Neural progenitor cell (in vitro differentiated cells): Measurements from ENCODE around the gene PRKAG2. TPM values are rescaled to one million over a fixed set of nuclear protein-coding genes. Genes with fewer than 3 reads are reported as not detected.

Source experiments
- DNase-seq: peaks from one replicate; pipeline ENCODE4 v3.0.0-alpha.2; 2016; ENCODE audit warnings: low spot score
- H2AFZ ChIP-seq: fragments of 200-600 bp; sonication (generic); replicated peaks from 2 replicates; pipeline ENCODE4 v1.6.1; 2016; ENCODE audit warnings: antibody characterized with exemption
- H3F3A ChIP-seq: fragments of 200-600 bp; sonication (generic); 2 replicates; pipeline ENCODE4 v1.6.1; 2016; ENCODE audit warnings: antibody characterized with exemption, low read depth
- H3K27ac ChIP-seq: fragments of 200-600 bp; sonication (generic); 2 replicates; pipeline ENCODE4 v1.5.1; 2016; ENCODE audit warnings: mild to moderate bottlenecking
- H3K27me3 ChIP-seq: fragments of 200-600 bp; sonication (generic); 2 replicates; pipeline ENCODE4 v1.6.1; 2016; ENCODE audit warnings: mild to moderate bottlenecking, moderate library complexity
- H3K36me3 ChIP-seq: fragments of 200-600 bp; sonication (generic); 2 replicates; pipeline ENCODE4 v1.5.1; 2016
- H3K4me1 ChIP-seq: fragments of 200-600 bp; sonication (generic); 2 replicates; pipeline ENCODE4 v1.6.1; 2016; ENCODE audit warnings: mixed run types
- H3K4me2 ChIP-seq: fragments of 200-600 bp; sonication (generic); 2 replicates; pipeline ENCODE4 v1.6.1; 2016
- H3K4me3 ChIP-seq: fragments of 200-600 bp; sonication (generic); 2 replicates; pipeline ENCODE4 v1.5.1; 2016
- H3K79me2 ChIP-seq: fragments of 200-600 bp; sonication (generic); 2 replicates; pipeline ENCODE4 v1.6.1; 2016; ENCODE audit warnings: low read depth
- H3K9ac ChIP-seq: fragments of 200-600 bp; sonication (generic); 2 replicates; pipeline ENCODE4 v1.6.1; 2016
- H3K9me3 ChIP-seq: fragments of 200-600 bp; sonication (generic); 2 replicates; pipeline ENCODE4 v1.5.1; 2016; ENCODE audit warnings: low read depth
- H4K20me1 ChIP-seq: fragments of 200-600 bp; sonication (generic); 2 replicates; pipeline ENCODE4 v1.6.1; 2016; ENCODE audit warnings: low read depth
- H3K27ac Mint-ChIP-seq: 3 replicates; pipeline ENCODE4 v1.8.0; 2021; ENCODE audit warnings: mixed read lengths
- H3K27me3 Mint-ChIP-seq: 2 replicates; pipeline ENCODE4 v1.8.0; 2022; ENCODE audit warnings: low read depth, mild to moderate bottlenecking, inconsistent platforms, moderate library complexity, mixed read lengths; ENCODE audit not compliant: insufficient read depth
- H3K36me3 Mint-ChIP-seq: 3 replicates; pipeline ENCODE4 v1.8.0; 2021; ENCODE audit warnings: mixed read lengths
- H3K4me1 Mint-ChIP-seq: 3 replicates; pipeline ENCODE4 v1.8.0; 2021; ENCODE audit warnings: mixed read lengths
- H3K4me3 Mint-ChIP-seq: 3 replicates; pipeline ENCODE4 v1.8.0; 2021; ENCODE audit warnings: mild to moderate bottlenecking, moderate library complexity, mixed read lengths
- H3K9me3 Mint-ChIP-seq: 3 replicates; pipeline ENCODE4 v1.8.0; 2020; ENCODE audit warnings: mixed read lengths
- EZH2 ChIP-seq: fragments of 200-600 bp; sonication (generic); IDR thresholded peaks from 2 replicates; pipeline ENCODE4 v1.6.1; 2017; ENCODE audit warnings: antibody characterized with exemption, mild to moderate bottlenecking, moderate library complexity
- EZH2phosphoT487 ChIP-seq: fragments of 200-600 bp; sonication (generic); IDR thresholded peaks from 2 replicates; pipeline ENCODE4 v1.6.1; 2017; ENCODE audit warnings: antibody characterized with exemption
- total RNA-seq: library from RNA; depleted of rRNA; stranded (reverse); fragments of >200 nt; gene quantifications from 2 replicates; pipeline ENCODE4 v1.2.3, GENCODE V29; 2015; ENCODE audit warnings: low replicate concordance
- TF ChIP-seq, protein P1 (sequence below): fragments of 200-600 bp; sonication (generic); IDR thresholded peaks from 2 replicates; pipeline ENCODE4 v1.5.1; 2017; ENCODE audit warnings: antibody characterized with exemption, mild to moderate bottlenecking

Gene PRKAG2
- total RNA-seq, 1 donor from 2014 or later = 11.4 TPM

- Histone ChIP-seq H3K27me3 (peaks cover 19% of the 10 kb centered on the region), H3K36me3 (no peaks in the 10 kb centered on the region), H3K9ac (no peak overlapping the region), H3K4me1 (peaks cover 12% of the 10 kb centered on the region), H3K79me2 (no peaks in the 10 kb centered on the region), H3K9me3 (no peaks in the 10 kb centered on the region), H4K20me1 (no peaks in the 10 kb centered on the region), H2AFZ (no peak overlapping the region), H3K4me2 (no peak overlapping the region), H3F3A (no peaks in the 10 kb centered on the region), H3K27ac (no peak overlapping the region), H3K4me3 (no peak overlapping the region)
- no peak for DNase-seq
- Mint-ChIP-seq H3K9me3 (no peaks in the 10 kb centered on the region), H3K27ac (no peak overlapping the region), H3K27me3 (peaks cover 16% of the 10 kb centered on the region), H3K36me3 (no peaks in the 10 kb centered on the region), H3K4me3 (no peak overlapping the region), H3K4me1 (peaks cover 36% of the 10 kb centered on the region)
- TF ChIP-seq, protein P1, sequence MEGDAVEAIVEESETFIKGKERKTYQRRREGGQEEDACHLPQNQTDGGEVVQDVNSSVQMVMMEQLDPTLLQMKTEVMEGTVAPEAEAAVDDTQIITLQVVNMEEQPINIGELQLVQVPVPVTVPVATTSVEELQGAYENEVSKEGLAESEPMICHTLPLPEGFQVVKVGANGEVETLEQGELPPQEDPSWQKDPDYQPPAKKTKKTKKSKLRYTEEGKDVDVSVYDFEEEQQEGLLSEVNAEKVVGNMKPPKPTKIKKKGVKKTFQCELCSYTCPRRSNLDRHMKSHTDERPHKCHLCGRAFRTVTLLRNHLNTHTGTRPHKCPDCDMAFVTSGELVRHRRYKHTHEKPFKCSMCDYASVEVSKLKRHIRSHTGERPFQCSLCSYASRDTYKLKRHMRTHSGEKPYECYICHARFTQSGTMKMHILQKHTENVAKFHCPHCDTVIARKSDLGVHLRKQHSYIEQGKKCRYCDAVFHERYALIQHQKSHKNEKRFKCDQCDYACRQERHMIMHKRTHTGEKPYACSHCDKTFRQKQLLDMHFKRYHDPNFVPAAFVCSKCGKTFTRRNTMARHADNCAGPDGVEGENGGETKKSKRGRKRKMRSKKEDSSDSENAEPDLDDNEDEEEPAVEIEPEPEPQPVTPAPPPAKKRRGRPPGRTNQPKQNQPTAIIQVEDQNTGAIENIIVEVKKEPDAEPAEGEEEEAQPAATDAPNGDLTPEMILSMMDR = no peak
- TF ChIP-seq EZH2 (no peak), EZH2phosphoT487 (no peak)
Observed at GRCh38 chr7:151891182-151891581, 14.3 kb upstream of the PRKAG2 start.

- H3K4me1 Mint-ChIP-seq = peaks cover 32% of the 10 kb centered on the region
- TF ChIP-seq, protein P1 = no peak
- TF ChIP-seq EZH2 = no peak
- H2AFZ ChIP-seq = no peak overlapping the region
Observed at GRCh38 chr7:151890355-151891004, 13.6 kb upstream of the PRKAG2 start.

GRCh38 chr7:151889406-151890354 is 12.8 kb upstream of the PRKAG2 start:
- Mint-ChIP-seq H3K4me3 (no peak overlapping the region), H3K9me3 (no peaks in the 10 kb centered on the region), H3K27ac (no peak overlapping the region), H3K36me3 (no peaks in the 10 kb centered on the region), H3K27me3 (peaks cover 14% of the 10 kb centered on the region), H3K4me1 (peaks cover 26% of the 10 kb centered on the region)
- DNase-seq = no peak
- Histone ChIP-seq H3K79me2 (no peaks in the 10 kb centered on the region), H3K4me1 (peaks cover 7% of the 10 kb centered on the region), H3K9ac (no peak overlapping the region), H3K36me3 (no peaks in the 10 kb centered on the region), H3K9me3 (no peaks in the 10 kb centered on the region), H4K20me1 (no peaks in the 10 kb centered on the region), H3F3A (no peaks in the 10 kb centered on the region), H3K27me3 (peaks cover 31% of the 10 kb centered on the region), H2AFZ (no peak overlapping the region), H3K27ac (no peak overlapping the region), H3K4me2 (no peak overlapping the region), H3K4me3 (no peak overlapping the region)
- TF ChIP-seq, protein P1 = no peak
- TF ChIP-seq EZH2phosphoT487 (no peak), EZH2 (no peak)

More at GRCh38 chr7:151890355-151891004, 13.6 kb upstream of the PRKAG2 start:
- peaks cover 26% of the 10 kb centered on the region for H3K27me3 ChIP-seq
- DNase-seq = no peak
- peaks cover 10% of the 10 kb centered on the region for H3K4me1 ChIP-seq
- H3K9me3 ChIP-seq = no peaks in the 10 kb centered on the region
- no peak overlapping the region for H3K4me3 ChIP-seq
- H3F3A ChIP-seq = no peaks in the 10 kb centered on the region
- Mint-ChIP-seq H3K27ac (no peak overlapping the region), H3K36me3 (no peaks in the 10 kb centered on the region), H3K4me3 (no peak overlapping the region), H3K9me3 (no peaks in the 10 kb centered on the region), H3K27me3 (peaks cover 17% of the 10 kb centered on the region)
- H3K79me2 ChIP-seq = no peaks in the 10 kb centered on the region
- no peak overlapping the region for H3K9ac ChIP-seq
- H3K36me3 ChIP-seq = no peaks in the 10 kb centered on the region
- no peaks in the 10 kb centered on the region for H4K20me1 ChIP-seq
- H3K4me2 ChIP-seq = no peak overlapping the region
- H3K27ac ChIP-seq = no peak overlapping the region
